Left forelimb (tissue), 1 donor: ENCODE data around the gene SSTR5.
"Not testable (repeated sequence)": the region's sequence is repeated elsewhere in the genome, so short reads cannot be mapped to it uniquely, and the experiment has no call there.

Experiments used
- DNase-seq: peaks from one replicate; pipeline ENCODE4 v3.0.0-alpha.2; 2018; ENCODE audit warnings: low spot score

SSTR5 gene

GRCh38 chr16:1075546-1075945 lies 3.0 kb downstream of the SSTR5 start:
- no peak for DNase-seq

GRCh38 chr16:1076801-1077576 lies 4.4 kb downstream of the SSTR5 start:
- no peak for DNase-seq

GRCh38 chr16:1077877-1078578 lies 5.5 kb downstream of the SSTR5 start:
- DNase-seq = no peak

GRCh38 chr16:1078579-1079021 lies 6.1 kb downstream of the SSTR5 start:
- no peak for DNase-seq

GRCh38 chr16:1079341-1079740 lies 6.8 kb downstream of the SSTR5 start:
- no peak for DNase-seq

GRCh38 chr16:1079786-1080525 lies 7.4 kb downstream of the SSTR5 start:
- DNase-seq = no peak

GRCh38 chr16:1080801-1081733 lies 8.5 kb downstream of the SSTR5 start:
- no peak for DNase-seq

GRCh38 chr16:1081734-1082265 lies 9.3 kb downstream of the SSTR5 start:
- DNase-seq = no peak

- no peak for DNase-seq
Measured at GRCh38 chr16:1082266-1082951, 9.9 kb downstream of the SSTR5 start.

GRCh38 chr16:1082952-1083675 lies 10.6 kb downstream of the SSTR5 start:
- DNase-seq = no peak

GRCh38 chr16:1084971-1085370 lies 12.4 kb downstream of the SSTR5 start:
- no peak for DNase-seq

- not testable (repeated sequence) for DNase-seq
Measured at GRCh38 chr16:1086443-1086842, 13.9 kb downstream of the SSTR5 start.

- DNase-seq = no peak
Measured at GRCh38 chr16:1088295-1089170, 16.0 kb downstream of the SSTR5 start.

GRCh38 chr16:1089439-1089821 lies 16.9 kb downstream of the SSTR5 start:
- DNase-seq = no peak

GRCh38 chr16:1089822-1090619 lies 17.5 kb downstream of the SSTR5 start:
- DNase-seq = no peak

GRCh38 chr16:1090620-1091587 lies 18.4 kb downstream of the SSTR5 start:
- no peak for DNase-seq

- no peak for DNase-seq
Measured at GRCh38 chr16:1091992-1092552, 19.5 kb downstream of the SSTR5 start.
